GM23338 (cell line): ENCODE results near the gene KMT2C. TPM values are rescaled to one million over a fixed set of nuclear protein-coding genes. Genes with fewer than 3 reads are reported as not detected.

ENCODE experiments used
- ATAC-seq: fragments of 200-7000 bp; cut with Tn5 transposase; 3 replicates; pipeline ENCODE4 v1.9.1; 2020
- DNase-seq: peaks from one replicate; pipeline ENCODE4 v3.0.0-alpha.2; 2015; ENCODE audit warnings: low spot score
- H2AFZ ChIP-seq: fragments of 200-600 bp; sonication (generic); 2 replicates; pipeline ENCODE4 v1.8.0; 2016; ENCODE audit warnings: antibody characterized with exemption, mild to moderate bottlenecking, moderate library complexity
- H3F3A ChIP-seq: fragments of 200-600 bp; sonication (generic); replicated peaks from 2 replicates; pipeline ENCODE4 v1.8.0; 2017; ENCODE audit warnings: antibody characterized with exemption, mixed run types, low read depth
- H3K27ac ChIP-seq: fragments of 200-600 bp; sonication (generic); 2 replicates; pipeline ENCODE4 v1.6.1; 2016; ENCODE audit warnings: low read depth
- H3K27me3 ChIP-seq: fragments of 200-600 bp; sonication (generic); 2 replicates; pipeline ENCODE4 v1.8.0; 2016; ENCODE audit warnings: mild to moderate bottlenecking, mixed run types, moderate library complexity; ENCODE audit not compliant: insufficient read depth
- H3K36me3 ChIP-seq: fragments of 200-600 bp; sonication (generic); 2 replicates; pipeline ENCODE4 v1.8.0; 2016; ENCODE audit warnings: mild to moderate bottlenecking; ENCODE audit not compliant: insufficient read depth
- H3K4me1 ChIP-seq: fragments of 200-600 bp; sonication (generic); 2 replicates; pipeline ENCODE4 v1.8.0; 2016; ENCODE audit warnings: mild to moderate bottlenecking, moderate library complexity; ENCODE audit not compliant: insufficient read depth
- H3K4me2 ChIP-seq: fragments of 200-600 bp; sonication (generic); 2 replicates; pipeline ENCODE4 v1.7.1; 2017; ENCODE audit warnings: mixed run types
- H3K4me3 ChIP-seq: fragments of 200-600 bp; sonication (generic); 2 replicates; pipeline ENCODE4 v1.6.1; 2016; ENCODE audit warnings: mixed run types
- H3K79me2 ChIP-seq: fragments of 200-600 bp; sonication (generic); replicated peaks from 2 replicates; pipeline ENCODE4 v1.8.0; 2017; ENCODE audit warnings: mild to moderate bottlenecking; ENCODE audit not compliant: insufficient read depth
- H3K9me2 ChIP-seq: fragments of 200-600 bp; sonication (generic); 2 replicates; pipeline ENCODE4 v1.8.0; 2017; ENCODE audit not compliant: insufficient read depth
- H4K20me1 ChIP-seq: fragments of 200-600 bp; sonication (generic); replicated peaks from 2 replicates; pipeline ENCODE4 v1.8.0; 2017; ENCODE audit warnings: mild to moderate bottlenecking; ENCODE audit not compliant: insufficient read depth
- H3K27ac Mint-ChIP-seq: 2 replicates; pipeline ENCODE4 v1.8.0; 2020; ENCODE audit warnings: inconsistent platforms, mild to moderate bottlenecking, moderate library complexity, mixed read lengths
- H3K27me3 Mint-ChIP-seq: 3 replicates; pipeline ENCODE4 v1.8.0; 2022; ENCODE audit warnings: low read depth, mild to moderate bottlenecking, moderate library complexity, mixed read lengths, inconsistent platforms; ENCODE audit not compliant: insufficient read depth, poor library complexity
- H3K36me3 Mint-ChIP-seq: 3 replicates; pipeline ENCODE4 v1.8.0; 2021; ENCODE audit warnings: low read depth, mild to moderate bottlenecking, inconsistent platforms, moderate library complexity, mixed read lengths
- H3K4me1 Mint-ChIP-seq: 3 replicates; pipeline ENCODE4 v1.8.0; 2020; ENCODE audit warnings: mild to moderate bottlenecking, inconsistent platforms, mixed read lengths
- H3K4me3 Mint-ChIP-seq: 3 replicates; pipeline ENCODE4 v1.8.0; 2021; ENCODE audit warnings: moderate library complexity, mild to moderate bottlenecking, inconsistent platforms, mixed read lengths
- H3K9me3 Mint-ChIP-seq: 3 replicates; pipeline ENCODE4 v1.8.0; 2020; ENCODE audit warnings: moderate library complexity, mild to moderate bottlenecking, inconsistent platforms, mixed read lengths
- CREB1 ChIP-seq: fragments of 250-450 bp; sonication (Bioruptor Pico); IDR thresholded peaks from 2 replicates; pipeline ENCODE4 v1.5.0; 2020; ENCODE audit warnings: low read depth, mild to moderate bottlenecking, moderate library complexity
- EZH2 ChIP-seq: fragments of 200-600 bp; sonication (generic); IDR thresholded peaks from one replicate; pipeline ENCODE4 v1.8.0; 2017; ENCODE audit warnings: antibody characterized with exemption, mild to moderate bottlenecking, low read depth; ENCODE audit not compliant: unreplicated experiment
- EZH2phosphoT487 ChIP-seq: fragments of 200-600 bp; sonication (generic); IDR thresholded peaks from one replicate; pipeline ENCODE4 v1.8.1; 2018; ENCODE audit warnings: antibody characterized with exemption; ENCODE audit not compliant: unreplicated experiment
- JUNB ChIP-seq: IDR thresholded peaks from one replicate; pipeline ENCODE4 v1.6.1; 2016; ENCODE audit warnings: antibody characterized with exemption; ENCODE audit not compliant: unreplicated experiment
- NANOG ChIP-seq: IDR thresholded peaks from 2 replicates; pipeline ENCODE4 v1.6.1; 2016; ENCODE audit warnings: antibody characterized with exemption, borderline replicate concordance
- ZNF114 ChIP-seq: fragments of 250-450 bp; sonication (Bioruptor Pico); IDR thresholded peaks from 2 replicates; pipeline ENCODE4 v1.5.0; 2020; ENCODE audit warnings: mild to moderate bottlenecking, moderate library complexity
- ZNF462 ChIP-seq: fragments of 250-450 bp; sonication (Bioruptor Pico); IDR thresholded peaks from 2 replicates; pipeline ENCODE4 v1.5.0; 2020; ENCODE audit warnings: mild to moderate bottlenecking, moderate library complexity
- polyA plus RNA-seq: library from polyadenylated mRNA; unstranded; fragments of >200 nt; fragmentation: Nextera tagmentation; extraction: Ambion mirVana; gene quantifications from 2 replicates; pipeline ENCODE4 v1.2.1, GENCODE V29; 2016
- total RNA-seq: library from RNA; depleted of rRNA; stranded (reverse); fragments of >200 nt; shearing (Covaris generic); gene quantifications from 2 replicates; pipeline ENCODE4 v1.2.3, GENCODE V29; 2014

The KMT2C gene
- total and polyA plus RNA-seq, 2 experiments from 2014 or later = 11.4 to 39.0 TPM

DNA sequence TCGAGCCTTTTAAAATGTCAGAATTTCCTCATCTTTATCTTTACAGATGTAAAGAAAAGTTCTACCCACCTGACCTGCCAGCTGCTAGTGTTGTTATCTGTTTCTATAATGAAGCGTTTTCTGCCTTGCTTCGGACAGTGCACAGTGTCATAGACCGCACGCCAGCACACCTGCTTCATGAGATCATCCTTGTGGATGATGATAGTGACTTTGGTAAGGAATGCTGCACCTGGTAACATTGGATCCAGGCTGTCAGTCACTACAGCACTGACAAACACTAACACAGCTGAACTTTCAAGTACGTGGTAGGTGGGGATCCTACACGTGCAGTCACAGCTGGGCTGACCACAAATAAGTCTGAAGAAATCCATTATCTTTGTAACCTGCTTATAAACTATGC is 332.7 kb downstream of the KMT2C start:
- Histone ChIP-seq H3K4me2 (no peak overlapping the region), H3F3A (no peaks in the 10 kb centered on the region), H3K9me2 (no peaks in the 10 kb centered on the region), H4K20me1 (no peaks in the 10 kb centered on the region; the same call in 1 of the 2 replicates), H3K27me3 (no peaks in the 10 kb centered on the region), H3K4me1 (no peaks in the 10 kb centered on the region), H3K4me3 (no peak overlapping the region), H3K27ac (no peak overlapping the region), H3K79me2 (no peaks in the 10 kb centered on the region), H3K36me3 (no peaks in the 10 kb centered on the region), H2AFZ (no peak overlapping the region)
- TF ChIP-seq EZH2phosphoT487 (no peak), CREB1 (CRISPR knock-in tag) (no peak), ZNF114 (CRISPR knock-in tag) (no peak), JUNB (no peak)
- Mint-ChIP-seq H3K27me3 (peaks cover 2% of the 10 kb centered on the region), H3K4me3 (no peak overlapping the region), H3K27ac (no peak overlapping the region), H3K9me3 (no peaks in the 10 kb centered on the region), H3K4me1 (no peaks in the 10 kb centered on the region; the same call in 2 of the 3 replicates), H3K36me3 (peaks cover 3% of the 10 kb centered on the region; the same call in 1 of the 3 replicates)
- DNase-seq (no peak), ATAC-seq (no peak)

DNA sequence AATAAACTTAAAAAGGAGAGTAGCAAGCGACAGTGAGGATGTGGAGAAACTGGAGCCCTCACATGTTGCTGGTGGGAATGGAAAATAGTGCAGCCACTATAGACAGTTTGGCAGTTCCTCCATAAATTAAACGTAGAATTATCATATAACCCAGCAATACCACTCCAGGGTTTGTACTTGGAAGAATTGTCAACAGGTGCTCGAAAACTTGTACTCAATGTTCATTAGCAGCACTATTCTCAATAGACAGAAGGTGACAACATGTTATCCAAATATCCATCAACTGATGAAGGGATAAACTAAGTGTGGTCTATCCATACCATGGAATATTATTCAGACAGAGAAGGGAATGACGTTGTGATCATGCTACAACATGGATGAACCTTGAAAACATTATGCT is 338.5 kb downstream of the KMT2C start:
- Histone ChIP-seq H3K9me2 (no peaks in the 10 kb centered on the region), H3K4me2 (no peak overlapping the region), H3K79me2 (no peaks in the 10 kb centered on the region), H3K27me3 (no peaks in the 10 kb centered on the region), H3K4me3 (no peak overlapping the region), H4K20me1 (no peaks in the 10 kb centered on the region; the same call in 1 of the 2 replicates), H3K27ac (no peak overlapping the region), H3K36me3 (no peaks in the 10 kb centered on the region), H2AFZ (no peak overlapping the region), H3K4me1 (no peaks in the 10 kb centered on the region), H3F3A (no peaks in the 10 kb centered on the region)
- no peak for DNase-seq
- Mint-ChIP-seq H3K27me3 (no peaks in the 10 kb centered on the region), H3K4me1 (no peaks in the 10 kb centered on the region), H3K4me3 (no peak overlapping the region), H3K27ac (no peak overlapping the region), H3K9me3 (no peaks in the 10 kb centered on the region), H3K36me3 (no peaks in the 10 kb centered on the region)
- ATAC-seq = no peak
- no peak for TF ChIP-seq JUNB
- TF ChIP-seq EZH2phosphoT487 = no peak
- TF ChIP-seq ZNF462 (CRISPR knock-in tag) = no peak
- TF ChIP-seq NANOG = no peak
- no peak for TF ChIP-seq EZH2
